Measurements from ENCODE around the gene ZNF212.

The ZNF212 gene

GRCh38 chr7:149239345-149240143 is at the start of gene ZNF212:
Gene ZNF212, plus strand, starts transcription at chr7:149239651. Its CDS starts 128 bp downstream, at chr7:149239779.
- DNase-seq = peak; percentile 87 to 92

GRCh38 chr7:149191851-149192250 is 47.6 kb upstream of the ZNF212 start:
- DNase-seq = no peak

GRCh38 chr7:149194799-149195179 is 44.7 kb upstream of the ZNF212 start:
- no peak for DNase-seq

DNA sequence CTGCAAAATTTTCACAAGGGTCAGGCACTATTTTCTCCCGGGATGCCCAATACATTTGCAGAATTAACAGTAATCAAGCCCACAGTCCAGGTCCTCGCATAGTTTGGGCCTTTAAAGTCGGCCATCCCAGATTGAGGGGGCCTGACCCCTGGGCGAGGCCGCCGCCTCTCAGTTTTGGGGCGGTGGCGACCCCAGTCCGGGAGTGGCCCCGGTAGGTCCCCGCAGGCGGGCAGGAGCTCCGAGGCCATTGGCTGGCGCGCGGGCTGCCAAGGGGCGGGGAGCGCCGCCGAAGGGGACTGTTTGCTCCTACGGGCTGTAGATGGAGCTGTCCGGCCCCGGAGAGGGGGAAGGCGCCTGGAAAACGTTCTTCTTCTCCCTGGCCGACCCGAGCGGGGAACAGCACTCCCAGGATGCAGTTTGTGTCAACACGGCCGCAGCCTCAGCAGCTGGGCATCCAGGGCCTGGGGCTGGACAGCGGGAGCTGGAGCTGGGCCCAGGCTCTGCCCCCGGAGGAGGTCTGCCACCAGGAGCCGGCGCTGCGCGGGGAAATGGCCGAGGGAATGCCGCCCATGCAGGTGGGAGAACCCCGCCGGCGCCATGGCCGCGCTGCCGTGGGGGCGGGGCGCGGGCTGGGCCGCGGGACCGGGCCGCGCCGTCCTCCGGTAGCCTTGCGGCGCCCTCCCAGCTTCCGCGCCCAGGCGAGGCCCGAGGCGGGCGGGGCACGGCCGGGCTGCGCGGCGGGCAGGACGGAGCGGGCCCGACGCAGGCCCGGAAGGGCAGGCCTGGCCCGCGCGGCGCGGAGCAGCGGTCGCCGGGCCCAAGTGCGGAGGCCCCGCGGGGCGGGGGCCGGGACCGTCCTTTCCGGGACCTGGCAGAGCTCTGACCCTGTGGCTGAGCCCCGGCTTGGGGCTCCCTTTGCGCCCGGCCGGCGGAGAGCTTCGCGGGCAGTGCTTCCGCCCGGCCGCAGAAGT is 44.0 kb upstream of the ZNF212 start, which contains the start of gene ZNF282:
Gene ZNF282, plus strand, starts transcription at position 367 of the 971 bp plus-strand sequence. Its CDS starts 44 bp downstream, at position 411.
- peak; percentile 75 to 78 for DNase-seq

DNA sequence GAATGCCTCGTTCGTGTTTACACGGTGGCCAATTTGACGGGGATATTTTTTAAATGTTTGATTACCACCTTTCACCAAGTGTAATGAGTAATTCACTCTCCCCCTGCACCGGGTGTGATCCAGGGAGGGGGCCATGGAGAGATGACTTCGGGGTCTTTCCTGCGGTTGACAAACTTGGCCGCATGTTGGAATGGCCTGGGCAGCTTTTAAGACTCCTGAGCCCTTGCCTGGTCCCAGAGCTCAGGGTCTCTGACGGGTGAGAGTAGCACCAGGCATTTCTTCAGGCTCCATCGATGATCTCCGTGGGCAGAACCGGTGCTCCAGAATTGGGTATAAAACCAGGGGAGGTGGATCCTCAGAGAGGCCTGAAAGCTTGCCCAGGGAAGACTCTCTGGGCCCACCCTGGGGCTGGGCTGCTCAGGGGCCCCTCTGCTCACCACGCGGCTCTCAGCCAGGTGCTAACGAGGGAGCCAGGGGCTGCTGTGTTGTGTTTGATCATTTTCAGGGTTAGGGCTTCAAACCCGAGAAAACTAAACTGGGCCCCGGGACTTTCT is 43.2 kb upstream of the ZNF212 start:
- no peak for DNase-seq

- DNase-seq = peak in 1 of 2 experiments; percentile 9
Observed at GRCh38 chr7:149196705-149197171, 42.7 kb upstream of the ZNF212 start.

DNA sequence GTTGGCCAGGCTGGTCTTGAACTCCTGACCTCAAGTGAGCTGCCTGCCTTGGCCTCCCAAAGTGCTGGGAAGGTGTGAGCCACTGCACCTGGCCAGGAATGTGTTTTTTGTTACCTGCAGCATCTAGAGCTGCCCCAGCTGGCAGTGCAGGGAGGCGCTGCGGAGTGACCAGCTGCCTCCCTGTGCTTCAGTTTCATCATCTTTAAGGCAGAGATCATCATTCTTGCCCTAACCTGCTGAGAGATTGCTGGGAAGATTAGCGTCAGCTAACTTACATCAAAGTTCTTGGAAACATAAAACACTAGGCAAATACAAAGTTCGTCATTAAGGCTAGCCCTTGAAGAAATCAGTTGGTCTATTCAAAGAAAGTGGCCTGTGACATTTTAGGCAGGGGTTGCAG is 41.8 kb upstream of the ZNF212 start:
- no peak for DNase-seq

- DNase-seq = no peak
Observed at GRCh38 chr7:149198161-149198816, 41.2 kb upstream of the ZNF212 start.

- DNase-seq = no peak
Observed at GRCh38 chr7:149199234-149199995, 40.0 kb upstream of the ZNF212 start.

- no peak for DNase-seq
Observed at GRCh38 chr7:149202831-149203231, 36.6 kb upstream of the ZNF212 start.

DNA sequence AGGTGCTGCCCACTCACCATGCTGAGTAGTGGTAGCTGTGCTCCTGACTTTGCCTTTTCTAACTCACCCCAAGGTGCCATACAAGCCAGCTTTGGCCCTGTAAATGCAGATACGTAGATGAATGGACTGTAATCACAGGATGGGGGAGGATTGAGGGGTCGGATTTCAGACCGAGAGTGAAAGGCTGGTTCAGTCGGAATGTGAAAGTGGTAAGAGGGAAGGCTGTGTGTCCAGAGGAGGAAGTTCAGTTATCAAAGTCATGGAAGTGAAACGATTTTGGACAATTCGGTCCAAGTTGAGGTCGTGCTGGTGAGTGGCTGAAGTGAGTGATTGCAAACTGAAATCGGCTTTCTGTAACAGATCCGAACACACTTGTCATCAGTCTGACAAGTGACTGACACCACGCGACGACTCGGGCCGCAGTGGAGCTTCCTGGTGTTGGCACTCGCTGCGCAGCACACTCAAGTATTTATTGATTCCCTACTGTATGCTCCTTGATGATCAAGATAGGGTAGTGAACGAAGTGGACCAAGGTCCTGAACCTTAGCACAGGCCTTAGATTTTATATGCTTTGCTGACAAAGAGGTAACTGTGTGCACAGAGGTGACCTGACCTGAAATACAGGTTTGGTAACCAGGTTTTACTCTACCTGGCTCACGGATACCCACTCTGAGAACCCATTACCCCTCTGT is 33.6 kb upstream of the ZNF212 start:
- DNase-seq = no peak

GRCh38 chr7:149207324-149208035 is 32.0 kb upstream of the ZNF212 start:
- DNase-seq = no peak

GRCh38 chr7:149209518-149210269 is 29.8 kb upstream of the ZNF212 start:
- peak; percentile 23 to 32 for DNase-seq

- DNase-seq = no peak
Observed at GRCh38 chr7:149210551-149210950, 28.9 kb upstream of the ZNF212 start.

DNA sequence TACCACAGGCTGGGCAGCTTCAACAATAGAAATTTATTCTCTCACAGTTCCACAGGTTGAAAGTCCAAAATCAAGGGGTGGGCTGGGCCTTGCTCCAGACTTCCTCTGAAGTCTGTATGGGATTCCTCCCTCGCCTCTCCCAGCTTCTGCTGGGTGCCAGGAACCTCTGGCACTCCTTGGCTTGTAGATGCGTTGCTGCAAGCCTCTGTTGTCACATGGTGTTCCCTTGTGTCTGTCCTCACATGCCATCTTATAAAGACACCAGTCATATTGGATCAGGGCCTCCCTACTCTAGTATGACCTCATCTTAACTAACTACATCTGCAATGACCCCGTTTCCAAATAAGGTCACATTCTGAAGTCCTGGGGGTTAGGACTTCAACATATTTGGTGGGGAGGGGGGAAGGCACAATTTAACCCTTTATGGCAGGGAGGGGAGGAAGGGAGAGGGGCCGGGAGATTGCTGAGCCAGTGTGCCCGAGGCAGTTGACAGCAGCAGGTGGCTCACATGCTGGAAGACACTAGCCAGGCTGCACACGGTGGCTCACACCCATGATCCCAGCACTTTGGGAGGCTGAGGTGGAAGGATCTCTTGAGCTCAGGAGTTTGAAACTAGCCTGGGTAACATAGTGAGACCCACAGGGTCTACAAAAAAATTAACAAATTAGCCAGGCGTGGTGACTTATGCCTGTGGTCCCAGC is 25.3 kb upstream of the ZNF212 start:
- no peak for DNase-seq

- no peak for DNase-seq
Observed at GRCh38 chr7:149216402-149216801, 23.0 kb upstream of the ZNF212 start.

DNA sequence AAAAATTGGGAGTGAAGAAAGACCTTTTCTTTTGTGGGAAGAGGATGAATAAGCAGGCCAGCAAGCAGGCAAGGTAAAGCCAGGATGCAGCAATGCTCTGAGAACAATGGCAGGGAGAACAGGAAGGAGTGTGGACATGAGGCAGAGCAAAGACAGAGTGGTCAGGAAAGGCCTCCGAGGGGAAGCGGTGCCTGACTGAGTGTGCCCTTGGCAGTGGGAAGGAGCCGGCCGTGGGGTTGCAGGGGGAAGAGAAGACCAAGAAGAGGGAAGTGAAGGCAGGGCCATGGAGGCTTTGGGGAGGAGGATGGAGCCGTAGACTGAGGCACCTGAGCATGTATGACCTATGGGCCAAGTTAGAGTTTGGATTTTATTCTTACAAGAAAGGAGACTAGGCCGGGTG is 21.9 kb upstream of the ZNF212 start:
- DNase-seq = no peak

GRCh38 chr7:149218469-149219420 is 20.7 kb upstream of the ZNF212 start:
- DNase-seq = no peak
